Activated T-cell treated with anti-CD3 and anti-CD28 coated beads for 48 hours (primary cell): ENCODE data around the gene PFKL.
"Not testable (repeated sequence)": the region's sequence is repeated elsewhere in the genome, so short reads cannot be mapped to it uniquely, and the experiment has no call there.

ENCODE experiments used
- DNase-seq: peaks from one replicate; pipeline ENCODE4 v3.0.0-alpha.2; 2020; ENCODE audit warnings: low read depth

Gene PFKL

DNA sequence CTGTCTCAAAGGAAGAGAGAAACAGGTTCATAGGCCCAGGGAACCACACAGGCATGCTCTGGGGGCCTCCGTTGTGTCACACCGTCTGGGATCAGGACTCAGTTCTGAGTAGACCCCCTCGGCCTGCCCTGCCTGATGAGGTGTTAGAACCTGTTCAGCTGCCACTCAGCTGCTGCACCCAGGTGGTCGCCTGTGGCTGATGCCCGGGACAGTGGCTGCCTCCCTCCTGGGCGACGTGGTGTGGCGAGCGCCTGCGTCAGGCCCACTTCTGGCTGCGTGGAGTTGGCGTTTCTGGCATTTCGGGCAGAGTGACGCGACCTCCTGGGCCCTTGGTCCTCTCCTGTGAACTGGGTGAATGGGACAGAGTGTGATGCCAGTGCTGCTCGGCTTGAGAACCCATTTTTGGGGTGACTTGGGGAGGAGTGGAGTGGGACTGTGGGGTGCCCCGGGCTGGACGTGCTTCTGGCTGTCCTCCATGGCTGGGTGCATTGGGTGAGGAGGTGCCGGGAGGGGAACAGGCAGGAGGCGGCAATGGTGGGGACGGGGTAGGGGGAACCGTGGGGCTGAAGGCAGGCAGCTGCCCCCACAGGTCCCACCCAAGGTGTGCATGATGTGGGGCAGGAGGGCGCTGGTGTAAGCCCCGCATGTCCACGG lies 28.5 kb downstream of the PFKL start:
- DNase-seq: no peak

DNA sequence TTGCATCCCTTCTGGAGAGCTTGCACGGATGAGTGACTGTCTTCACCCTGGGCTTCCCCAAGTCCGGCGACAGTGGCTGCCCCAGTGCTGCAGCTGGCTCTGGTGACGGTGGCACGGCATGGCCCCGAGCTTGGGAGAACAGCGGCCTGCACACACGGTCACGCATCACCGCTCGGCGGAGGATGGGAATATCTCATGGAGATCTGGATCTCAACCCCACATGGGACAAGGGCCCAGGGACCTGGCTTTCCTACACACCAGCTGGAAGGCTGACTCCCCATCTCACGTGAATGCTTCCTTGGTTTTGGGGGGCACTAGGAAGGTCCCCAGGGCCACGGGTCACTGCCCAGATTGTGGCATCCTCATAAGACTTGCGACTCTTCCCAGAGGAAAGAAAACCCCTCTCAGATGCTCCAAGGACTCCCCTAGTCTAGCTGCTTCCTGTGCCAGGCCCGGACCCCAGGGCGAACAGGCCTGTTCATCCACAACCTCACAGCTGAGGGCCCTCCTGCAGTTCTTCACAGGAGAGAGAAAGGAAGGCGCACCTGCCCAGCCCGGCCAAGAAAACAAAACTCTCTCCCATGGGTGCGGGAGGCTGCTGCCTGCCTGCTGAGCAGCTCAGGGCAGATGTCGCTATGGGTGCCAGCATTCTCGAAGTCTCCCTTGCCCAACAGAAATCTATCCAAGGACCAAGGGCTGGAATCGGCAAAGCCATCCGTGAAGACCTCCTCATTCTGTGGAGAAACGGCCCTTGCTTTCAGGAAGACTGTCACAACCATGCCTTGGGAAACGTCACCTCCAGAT lies 29.4 kb downstream of the PFKL start:
- DNase-seq: no peak

DNA sequence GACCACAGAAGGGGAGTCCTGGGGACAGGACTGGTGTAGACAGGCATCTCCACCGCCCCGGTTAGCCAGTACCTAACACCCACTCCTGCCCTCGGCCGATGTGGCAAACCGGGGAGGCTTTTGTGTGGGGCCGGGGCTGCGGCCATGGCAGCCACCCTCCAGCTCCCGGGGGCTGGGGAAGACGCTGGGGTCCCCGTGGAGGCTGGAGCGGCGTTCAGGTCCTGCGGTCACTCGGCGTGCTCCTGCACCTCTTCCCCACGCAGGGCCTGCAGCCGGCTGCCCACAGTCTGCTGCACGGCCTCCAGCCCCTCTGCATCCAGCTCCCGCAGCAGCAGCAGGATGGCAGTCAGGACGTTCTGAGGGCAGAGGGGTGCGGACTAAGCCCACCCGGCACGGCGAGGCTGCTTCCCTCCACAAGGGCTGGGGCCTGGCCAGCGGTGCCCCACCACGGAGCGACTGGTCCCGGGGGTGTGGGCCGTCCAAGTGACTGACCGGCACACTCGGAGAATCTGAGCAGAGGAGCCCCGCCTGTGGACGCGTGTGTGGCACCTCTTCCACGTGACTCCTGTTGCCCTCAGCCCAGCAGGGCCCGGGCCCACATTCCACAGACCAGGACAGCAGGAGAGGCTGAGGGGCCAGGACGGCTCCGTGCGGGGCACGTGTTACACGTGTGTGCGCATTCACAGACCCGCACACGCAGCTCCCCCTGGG lies 30.3 kb downstream of the PFKL start:
- no peak for DNase-seq

DNA sequence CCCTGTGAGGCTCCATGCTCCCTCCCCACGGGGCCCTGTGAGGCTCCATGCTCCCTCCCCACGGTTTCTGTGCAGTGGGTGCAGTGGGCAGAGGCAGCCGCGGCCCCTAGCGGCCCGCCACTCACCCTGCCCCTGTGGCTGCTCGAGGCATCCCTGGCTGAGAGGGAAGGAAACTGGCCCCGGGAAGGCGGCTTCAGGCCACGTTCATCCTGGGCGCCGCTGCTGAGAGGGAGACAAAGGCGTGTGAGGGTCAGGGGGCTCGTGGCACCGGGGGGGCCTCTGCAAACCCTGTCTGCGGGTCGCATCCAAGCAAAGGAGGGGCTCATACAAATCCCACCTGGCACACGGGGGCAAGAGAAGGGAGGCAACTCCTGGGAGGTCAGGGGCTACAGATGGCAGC lies 30.8 kb downstream of the PFKL start:
- DNase-seq: no peak

GRCh38 chr21:44331209-44331608 lies 31.4 kb downstream of the PFKL start:
- no peak for DNase-seq

DNA sequence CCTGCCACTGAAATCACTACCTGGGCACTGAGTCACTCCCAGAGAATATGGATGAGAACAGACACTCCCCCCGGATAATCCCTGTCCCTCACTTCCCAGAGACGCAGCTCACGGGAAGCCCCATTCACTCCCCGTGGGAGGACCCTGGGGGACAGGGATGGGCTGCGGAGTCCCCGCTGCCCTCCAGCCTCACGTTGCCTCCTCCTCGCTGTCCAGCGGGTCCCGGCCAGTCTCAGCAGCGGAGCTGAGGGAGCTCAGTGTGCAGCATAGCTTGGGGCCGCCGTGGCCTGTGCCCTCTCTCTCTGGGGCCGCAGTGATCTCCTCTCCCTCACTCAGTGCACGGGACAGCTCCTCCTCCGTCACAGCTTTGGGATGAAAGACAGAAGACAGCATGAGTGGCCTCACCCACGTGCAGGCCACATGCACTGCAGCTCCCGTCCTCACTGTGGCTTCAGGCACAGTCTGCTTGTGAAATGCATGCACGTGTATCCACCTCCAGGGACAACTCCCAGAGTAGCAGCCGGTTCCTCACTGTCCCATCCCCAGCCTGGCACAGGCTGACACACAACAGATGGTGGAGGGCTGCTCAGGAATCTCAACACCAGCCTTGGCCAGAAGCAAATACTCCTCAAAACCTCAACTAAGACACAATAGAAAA lies 31.9 kb downstream of the PFKL start:
- DNase-seq: no peak

DNA sequence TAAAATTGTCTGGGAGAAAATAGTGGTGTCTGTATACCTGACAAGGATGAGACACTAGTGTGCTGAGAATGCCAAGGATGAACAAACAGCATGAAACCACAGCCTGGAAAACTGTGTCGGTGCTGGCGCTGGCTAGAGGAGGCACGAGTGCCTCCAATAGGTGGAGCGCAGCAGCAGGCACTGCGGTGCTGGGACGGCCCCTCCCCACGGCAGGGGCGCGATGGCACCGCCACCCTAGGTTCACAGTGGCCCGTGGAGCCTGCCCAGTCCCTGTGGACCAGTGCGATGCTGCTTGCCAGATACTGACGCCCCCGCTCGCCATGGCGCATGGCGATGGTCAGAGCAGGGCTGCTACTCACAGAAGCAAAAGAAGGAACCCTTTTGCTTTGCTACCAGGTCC lies 32.5 kb downstream of the PFKL start:
- no peak for DNase-seq

GRCh38 chr21:44332965-44333364 lies 33.1 kb downstream of the PFKL start:
- no peak for DNase-seq

- DNase-seq: no peak
Measured at GRCh38 chr21:44333509-44334328, 33.9 kb downstream of the PFKL start.

GRCh38 chr21:44334329-44335030 lies 34.6 kb downstream of the PFKL start:
- DNase-seq: no peak

DNA sequence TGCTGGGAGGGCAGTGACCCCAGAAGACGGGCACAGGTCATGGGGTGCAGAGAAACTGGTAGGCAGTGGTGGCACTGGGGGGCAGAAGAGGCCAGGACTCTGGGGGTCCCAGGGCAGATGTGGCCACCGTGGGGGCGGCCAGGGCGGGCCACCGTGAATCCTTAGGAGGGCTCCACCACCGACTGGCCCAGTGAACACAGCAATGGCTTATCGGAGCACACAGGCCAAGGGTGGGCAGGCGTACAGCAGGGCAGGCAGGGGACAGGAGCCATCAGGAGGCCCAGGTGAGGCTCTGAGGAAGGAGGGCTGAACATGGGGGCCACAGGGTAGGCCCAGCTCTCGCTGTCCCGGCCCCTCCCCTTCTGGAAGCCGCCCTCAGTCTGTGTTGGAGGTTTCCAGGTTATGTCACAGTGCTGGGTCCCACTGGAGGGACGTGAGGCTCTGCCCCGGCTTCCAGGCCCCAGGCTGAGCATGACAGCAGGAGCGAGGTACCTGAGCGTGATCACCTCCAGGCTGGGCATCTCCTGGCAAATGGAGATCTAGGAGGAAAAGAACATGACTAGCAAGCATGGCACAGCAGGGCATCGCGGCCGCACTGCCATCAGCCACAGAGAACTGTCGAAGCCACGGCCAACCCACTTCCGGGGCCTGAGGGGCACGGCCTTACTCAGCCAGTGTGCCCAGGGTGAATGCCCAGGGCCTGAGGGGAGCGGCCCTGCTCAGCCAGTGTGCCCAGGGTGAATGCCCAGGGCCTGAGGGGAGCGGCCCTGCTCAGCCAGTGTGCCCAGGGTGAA lies 35.6 kb downstream of the PFKL start:
- no peak for DNase-seq

DNA sequence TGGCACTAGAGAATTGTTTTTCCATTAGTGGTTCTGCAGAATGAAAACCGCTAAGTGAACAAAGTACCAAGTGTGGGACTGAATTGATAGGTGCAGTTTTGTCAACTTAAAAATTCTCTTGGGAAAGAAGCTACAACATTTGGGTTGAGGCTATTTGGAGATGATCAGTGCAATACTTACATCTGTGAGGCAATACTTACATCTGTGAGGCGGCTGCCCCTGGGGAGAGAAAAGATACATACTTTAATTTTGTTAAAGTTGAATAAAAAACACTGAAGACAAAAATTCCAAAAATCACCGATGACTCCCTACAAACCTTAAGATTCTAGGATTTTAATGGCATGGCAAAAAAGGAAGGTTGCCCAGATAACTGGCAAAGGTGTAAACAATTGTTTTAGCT lies 37.6 kb downstream of the PFKL start:
- no peak for DNase-seq

- peak; percentile 13 for DNase-seq
Measured at GRCh38 chr21:44337941-44338895, 38.4 kb downstream of the PFKL start.

DNA sequence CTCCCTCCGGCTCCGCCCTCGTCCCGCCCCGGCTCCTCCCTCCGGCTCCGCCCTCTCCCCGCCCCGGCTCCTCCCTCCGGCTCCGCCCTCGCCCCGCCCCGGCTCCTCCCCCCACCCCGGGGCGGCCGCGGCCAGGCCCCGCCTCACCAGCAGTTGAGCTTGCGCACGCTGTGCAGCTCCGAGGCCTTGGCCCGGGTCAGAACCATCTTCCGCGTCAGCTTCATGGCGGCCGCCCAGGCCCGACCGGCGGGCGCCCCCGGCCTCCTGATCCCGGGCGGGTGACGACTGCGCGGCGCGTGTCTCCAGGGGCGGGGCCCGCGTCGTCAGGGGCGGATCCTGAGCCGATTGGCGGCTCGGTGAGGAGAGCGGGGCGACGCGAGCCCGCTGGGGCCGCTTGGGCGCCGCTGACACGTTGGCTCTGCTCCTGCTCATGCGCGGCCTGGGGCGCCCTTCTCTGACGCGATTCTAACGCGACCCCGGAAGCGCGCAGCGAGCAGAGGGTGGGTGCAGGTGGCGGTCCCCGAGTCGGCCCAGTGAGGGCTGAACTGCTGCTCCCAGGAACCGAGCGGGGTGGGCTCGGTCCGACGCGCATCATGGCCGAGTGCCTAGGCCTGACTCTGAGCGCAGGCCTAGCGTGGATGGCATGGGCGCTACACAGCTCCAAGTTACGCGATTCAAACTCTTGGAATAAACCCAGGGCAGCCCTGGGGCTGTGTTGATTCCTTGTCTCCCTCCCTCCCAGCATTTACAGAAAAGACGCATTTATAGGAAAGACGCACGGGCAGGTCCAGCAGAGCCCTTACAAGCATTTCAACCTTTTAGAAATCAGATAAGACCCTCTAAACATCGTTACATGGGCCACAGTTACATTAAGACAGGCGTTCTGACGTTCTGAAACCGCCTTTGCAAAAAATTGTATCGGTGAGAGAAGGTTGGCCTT lies 39.4 kb downstream of the PFKL start, which contains the start of gene CFAP410:
TSS of gene CFAP410 (minus strand) at position 420 of the 940 bp plus-strand sequence. CDS start at position 224, 196 bp downstream.
- peak; percentile 95 for DNase-seq

GRCh38 chr21:44341726-44342458 lies 42.0 kb downstream of the PFKL start:
- DNase-seq: not testable (repeated sequence)

- not testable (repeated sequence) for DNase-seq
Measured at GRCh38 chr21:44342981-44343380, 43.1 kb downstream of the PFKL start.
